ENCODE results near the gene ATF6.
"Not testable (repeated sequence)": the region's sequence is repeated elsewhere in the genome, so short reads cannot be mapped to it uniquely, and the experiment has no call there.

Gene ATF6

DNA sequence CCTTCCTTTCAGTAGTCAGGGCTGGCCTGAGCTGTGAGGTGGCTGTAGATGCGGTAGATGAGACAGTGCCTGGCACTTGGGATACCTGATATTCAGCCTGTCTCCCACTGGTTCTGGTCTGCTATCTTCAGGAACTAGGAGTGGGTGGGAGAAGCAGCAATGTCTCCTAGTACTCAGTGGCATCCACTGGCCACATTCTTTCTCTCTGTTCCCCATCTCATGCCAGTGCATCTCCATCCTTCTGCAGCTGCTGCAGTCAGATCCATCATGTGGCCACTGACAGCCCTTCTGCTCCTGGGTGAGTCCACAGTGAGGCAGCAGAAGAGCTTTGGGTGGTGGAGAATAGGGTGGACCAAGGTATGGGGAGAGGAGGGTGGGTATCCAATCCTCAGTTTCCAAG is 43.7 kb upstream of the ATF6 start:
- no peak overlapping the region; the same call in 1 of the 2 replicates for H3K27ac ChIP-seq
- DNase-seq (ENCODE audit: low spot score) = no peak
- TF ChIP-seq, protein P1, sequence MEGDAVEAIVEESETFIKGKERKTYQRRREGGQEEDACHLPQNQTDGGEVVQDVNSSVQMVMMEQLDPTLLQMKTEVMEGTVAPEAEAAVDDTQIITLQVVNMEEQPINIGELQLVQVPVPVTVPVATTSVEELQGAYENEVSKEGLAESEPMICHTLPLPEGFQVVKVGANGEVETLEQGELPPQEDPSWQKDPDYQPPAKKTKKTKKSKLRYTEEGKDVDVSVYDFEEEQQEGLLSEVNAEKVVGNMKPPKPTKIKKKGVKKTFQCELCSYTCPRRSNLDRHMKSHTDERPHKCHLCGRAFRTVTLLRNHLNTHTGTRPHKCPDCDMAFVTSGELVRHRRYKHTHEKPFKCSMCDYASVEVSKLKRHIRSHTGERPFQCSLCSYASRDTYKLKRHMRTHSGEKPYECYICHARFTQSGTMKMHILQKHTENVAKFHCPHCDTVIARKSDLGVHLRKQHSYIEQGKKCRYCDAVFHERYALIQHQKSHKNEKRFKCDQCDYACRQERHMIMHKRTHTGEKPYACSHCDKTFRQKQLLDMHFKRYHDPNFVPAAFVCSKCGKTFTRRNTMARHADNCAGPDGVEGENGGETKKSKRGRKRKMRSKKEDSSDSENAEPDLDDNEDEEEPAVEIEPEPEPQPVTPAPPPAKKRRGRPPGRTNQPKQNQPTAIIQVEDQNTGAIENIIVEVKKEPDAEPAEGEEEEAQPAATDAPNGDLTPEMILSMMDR (conservative IDR thresholded peaks at IDR 0.05; ENCODE audit: low read depth) = no peak
- ChIA-PET CTCF (no interaction called here), POLR2A (ENCODE audit: low non-redundant PET) (no interaction called here)

DNA sequence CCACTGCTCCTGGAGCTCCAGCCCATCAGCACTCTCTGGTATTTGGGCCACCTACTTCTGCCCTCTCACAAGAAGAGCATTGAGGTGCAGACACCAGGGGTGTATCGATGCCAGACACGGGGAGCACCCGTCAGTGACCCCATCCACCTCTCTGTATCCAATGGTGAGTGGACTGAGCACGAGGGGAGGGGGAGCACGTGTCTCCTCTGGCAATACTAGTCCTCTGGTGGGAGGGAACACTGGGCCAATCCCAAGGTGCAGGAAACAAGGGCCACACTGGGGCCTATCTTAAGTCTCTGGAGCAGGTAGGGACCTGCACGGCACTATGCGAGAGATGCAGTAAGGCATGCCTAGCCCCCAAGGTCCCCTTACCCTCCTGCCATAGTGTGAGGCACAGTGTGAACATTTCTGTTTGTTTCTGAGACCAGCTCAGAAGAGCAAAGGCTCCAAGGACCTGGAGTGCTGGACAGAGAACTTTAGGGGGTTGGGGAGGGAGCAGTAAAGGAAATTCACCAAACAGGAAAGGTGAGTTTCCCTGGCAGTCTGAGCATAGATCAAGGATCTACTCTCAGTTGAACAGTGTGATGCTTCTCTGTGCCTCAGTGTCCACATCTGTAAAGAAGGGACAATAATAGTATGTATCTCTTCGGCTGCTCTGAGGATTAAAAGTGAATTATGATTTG is 42.5 kb upstream of the ATF6 start:
- H3K27ac ChIP-seq = no peak overlapping the region
- CTCF ChIA-PET = no interaction called here

DNA sequence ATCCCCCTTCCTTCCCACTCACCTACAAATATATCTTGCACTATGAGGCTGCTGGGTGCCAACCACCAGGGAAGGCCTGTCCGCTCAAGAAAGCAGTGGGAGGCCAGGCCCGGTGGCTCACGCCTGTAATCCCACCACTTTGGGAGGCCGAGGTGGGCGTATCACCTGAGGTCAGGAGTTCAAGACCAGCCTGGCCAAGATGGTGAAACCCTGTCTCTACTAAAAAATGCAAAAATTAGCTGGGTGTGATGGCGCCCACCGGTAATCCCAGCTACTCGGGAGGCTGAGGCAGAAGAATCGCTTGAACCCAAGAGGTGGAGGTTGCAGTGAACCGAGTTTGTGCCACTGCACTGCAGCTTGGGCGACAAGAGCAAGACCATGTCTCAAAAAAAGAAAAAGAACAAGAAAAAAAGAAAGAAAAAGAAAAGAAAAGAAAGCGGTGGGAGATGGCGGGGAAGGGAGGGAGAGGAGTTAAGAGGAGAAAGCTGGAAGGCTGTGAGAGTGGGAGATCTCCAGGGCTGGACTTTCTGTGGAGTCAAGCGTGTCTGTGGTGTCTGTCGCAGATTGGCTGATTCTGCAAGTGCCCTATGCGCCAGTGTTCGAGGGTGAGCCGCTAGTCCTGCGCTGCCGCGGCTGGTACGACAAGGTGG is 40.7 kb upstream of the ATF6 start:
- POLR2A ChIA-PET (ENCODE audit: low non-redundant PET) = interaction anchor here (1.2 kb wide), 1 partner anchor 24 kb away, joined by 3 read pairs; the partner anchor contains the start of gene DUSP12
- CTCF ChIA-PET = interaction anchor here (1.8 to 1.9 kb wide), 2 partner anchors 12 to 13 kb away, joined by 7 read pairs; no protein-coding TSS in a partner anchor
- peak overlapping the region; percentile 89 for H3K27ac ChIP-seq
- DNase-seq (ENCODE audit: low spot score) = not testable (repeated sequence)

More for the DNA sequence above, 42.5 kb upstream of the ATF6 start:
- TF ChIP-seq, protein P1 (conservative IDR thresholded peaks at IDR 0.05; ENCODE audit: low read depth) = no peak
- POLR2A ChIA-PET (ENCODE audit: low non-redundant PET) = no interaction called here
- peak; percentile 48 for DNase-seq (ENCODE audit: low spot score)

DNA sequence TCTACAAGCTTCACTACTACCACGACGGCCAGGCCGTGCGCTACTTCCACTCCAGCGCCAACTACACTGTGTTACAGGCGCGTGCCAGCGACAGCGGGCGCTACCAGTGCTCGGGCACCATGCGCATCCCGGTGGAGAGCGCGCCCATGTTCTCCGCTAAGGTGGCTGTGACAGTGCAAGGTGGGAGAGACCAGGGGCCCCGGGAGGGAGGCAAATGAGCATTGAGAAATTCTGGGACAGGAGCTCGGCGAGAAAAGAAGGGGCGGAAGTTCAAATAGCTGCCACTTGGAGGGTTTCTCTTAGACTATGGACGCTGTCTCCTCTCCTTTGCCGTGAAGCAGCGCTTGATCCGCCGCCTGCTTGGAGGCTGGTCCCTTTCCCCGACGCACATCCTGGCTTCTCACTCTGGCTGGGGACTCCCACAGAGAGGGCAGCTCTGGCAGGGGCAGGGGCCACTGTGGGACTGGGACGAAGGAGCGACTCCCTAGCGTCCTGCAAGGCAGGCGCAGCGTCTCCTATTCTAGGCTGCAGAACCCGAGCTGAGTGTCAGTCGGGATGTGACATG is 40.1 kb upstream of the ATF6 start:
- TF ChIP-seq, protein P1 (conservative IDR thresholded peaks at IDR 0.05; ENCODE audit: low read depth) = 0 out of 2 replicates have a peak, but pooled peaks have one; percentile 24
- CTCF ChIA-PET = interaction anchor here (1.8 to 1.9 kb wide), 2 partner anchors 11 to 13 kb away, joined by 7 read pairs; no protein-coding TSS in a partner anchor
- DNase-seq (ENCODE audit: low spot score) = peak; percentile 19
- H3K27ac ChIP-seq = peak overlapping the region; percentile 89
- POLR2A ChIA-PET (ENCODE audit: low non-redundant PET) = interaction anchor here (1.2 kb wide), 1 partner anchor 23 kb away, joined by 3 read pairs; the partner anchor contains the start of gene DUSP12

DNA sequence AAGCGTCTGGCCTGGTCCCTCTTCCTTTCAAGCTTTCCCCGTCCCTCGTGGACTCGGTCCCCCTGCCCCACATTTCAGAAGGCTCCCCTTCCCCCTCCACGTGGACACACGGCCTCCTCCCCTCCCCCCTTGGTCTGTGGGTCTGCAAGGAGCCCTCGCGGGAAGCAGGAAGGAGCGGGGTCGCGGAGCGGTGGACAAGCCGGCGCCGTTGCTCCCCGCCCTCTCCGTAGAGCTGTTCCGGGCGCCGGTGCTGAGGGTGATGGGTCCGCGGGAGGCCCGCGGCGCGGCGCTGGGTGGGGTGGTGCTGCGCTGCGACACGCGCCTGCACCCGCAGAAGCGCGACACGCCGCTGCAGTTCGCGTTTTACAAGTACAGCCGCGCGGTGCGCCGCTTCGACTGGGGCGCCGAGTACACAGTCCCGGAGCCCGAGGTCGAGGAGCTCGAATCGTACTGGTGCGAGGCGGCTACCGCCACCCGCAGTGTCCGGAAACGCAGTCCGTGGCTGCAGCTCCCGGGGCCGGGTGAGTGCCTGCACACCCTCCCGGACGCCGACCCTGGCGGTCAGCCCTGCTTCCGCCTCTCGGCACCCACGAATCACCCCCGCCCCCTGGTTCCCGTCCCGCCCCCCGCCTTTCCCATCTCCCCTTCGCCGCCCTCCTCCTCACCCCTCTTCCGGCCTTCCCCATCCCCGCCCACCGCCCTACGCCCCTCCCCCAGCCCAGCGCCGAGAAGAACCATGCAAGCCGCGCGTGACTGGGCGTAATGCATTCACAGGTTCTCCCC is 39.5 kb upstream of the ATF6 start:
- peak overlapping the region; percentile 89 for H3K27ac ChIP-seq

DNA sequence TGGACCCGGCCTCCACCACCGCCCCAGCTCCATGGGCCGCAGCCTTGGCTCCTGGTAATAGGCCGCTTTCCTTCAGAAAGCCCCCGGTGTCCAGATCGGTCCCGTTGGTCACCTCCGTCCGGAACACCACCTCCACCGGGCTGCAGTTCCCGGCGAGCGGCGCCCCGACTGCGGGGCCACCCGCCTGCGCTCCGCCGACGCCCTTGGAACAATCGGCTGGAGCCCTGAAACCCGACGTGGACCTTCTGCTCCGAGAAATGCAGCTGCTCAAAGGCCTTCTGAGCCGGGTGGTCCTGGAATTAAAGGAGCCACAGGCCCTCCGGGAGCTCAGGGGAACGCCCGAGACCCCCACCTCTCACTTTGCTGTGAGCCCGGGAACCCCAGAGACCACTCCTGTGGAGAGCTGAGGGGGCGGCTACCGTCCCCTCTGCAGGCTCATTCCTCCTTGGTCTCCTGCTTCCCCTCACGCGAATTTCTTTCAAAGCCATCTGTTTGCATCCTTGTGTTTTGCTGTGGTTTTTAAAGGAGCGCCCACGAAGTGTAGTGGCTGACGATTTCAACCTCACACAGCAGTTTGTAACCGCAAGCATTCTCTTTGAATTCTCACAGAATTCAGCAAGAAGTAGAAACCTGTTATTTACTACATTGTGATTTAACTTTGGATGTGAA is 38.7 kb upstream of the ATF6 start:
- DNase-seq (ENCODE audit: low spot score) = no peak
- TF ChIP-seq, protein P1 (conservative IDR thresholded peaks at IDR 0.05; ENCODE audit: low read depth) = no peak
- H3K27ac ChIP-seq = peak overlapping the region; percentile 89
- ChIA-PET CTCF (interaction anchor here (1.8 to 1.9 kb wide), 2 partner anchors 10 to 11 kb away, joined by 7 read pairs; no protein-coding TSS in a partner anchor), POLR2A (ENCODE audit: low non-redundant PET) (no interaction called here)

More for the DNA sequence above, 39.5 kb upstream of the ATF6 start:
- peak; percentile 80 for DNase-seq (ENCODE audit: low spot score)
- TF ChIP-seq, protein P1 (conservative IDR thresholded peaks at IDR 0.05; ENCODE audit: low read depth) = no peak
- POLR2A ChIA-PET (ENCODE audit: low non-redundant PET) = interaction anchor here (1.2 kb wide), 1 partner anchor 23 kb away, joined by 3 read pairs; the partner anchor contains the start of gene DUSP12
- CTCF ChIA-PET = interaction anchor here (0.7 to 1.9 kb wide), 3 partner anchors 11 to 66 kb away, joined by 5 to 7 read pairs (median 7); no protein-coding TSS in a partner anchor
